Tibial nerve (tissue), 4 donors: Measurements from ENCODE around the gene CD300LB. TPM values are rescaled to one million over a fixed set of nuclear protein-coding genes. Genes with fewer than 3 reads are reported as not detected.
A peak's percentile ranks its signal among the peaks of the same experiment; 100 is the strongest.
"Not testable (repeated sequence)": the region's sequence is repeated elsewhere in the genome, so short reads cannot be mapped to it uniquely, and the experiment has no call there.

Experiments used
- DNase-seq, 2 donors: peaks; one replicate each; pipeline ENCODE4 v3.0.0-alpha.2; 2019; ENCODE audit warnings: low spot score in 2 of 2
- H3K27ac ChIP-seq, 4 donors: fragments of 200-600 bp; sonication (generic) in 3 of 4; one replicate each; pipeline ENCODE4 v1.5.1; 2017 to 2019; ENCODE audit warnings: mild to moderate bottlenecking in 1 of 4
- H3K27me3 ChIP-seq, 2 donors: fragments of 200-600 bp; sonication (generic) in 1 of 2; one replicate each; pipeline versions ENCODE4 v1.5.1 to v1.6.0; 2017 to 2019
- H3K36me3 ChIP-seq, 3 donors: fragments of 200-600 bp; sonication (generic); one replicate each; pipeline ENCODE4 v1.5.1; 2018 to 2019
- H3K4me1 ChIP-seq, 4 donors: fragments of 200-600 bp; sonication (generic) in 3 of 4; one replicate each; pipeline ENCODE4 v1.5.1; 2017 to 2019
- H3K4me3 ChIP-seq, 4 donors: fragments of 200-600 bp; sonication (generic) in 3 of 4; one replicate each; pipeline ENCODE4 v1.5.1; 2017 to 2019; ENCODE audit warnings: mild to moderate bottlenecking in 1 of 4, moderate library complexity in 1 of 4
- H3K9me3 ChIP-seq, 4 donors: fragments of 200-600 bp; sonication (generic) in 3 of 4; one replicate each; pipeline ENCODE4 v1.5.1; 2017 to 2019
- CTCF ChIP-seq, 5 experiments: fragments of 200-600 bp in 3 of 5; fragments of 450-650 bp in 2 of 5; sonication (generic) in 3 of 5; IDR thresholded peaks; one replicate each; pipeline ENCODE4 v1.5.1; 2016 to 2019; ENCODE audit warnings: antibody characterized with exemption in 5 of 5, mild to moderate bottlenecking in 3 of 5, moderate library complexity in 2 of 5
- EP300 ChIP-seq, 2 donors: sonication (generic); formaldehyde crosslinking; IDR thresholded peaks; one replicate each; pipeline ENCODE4 v1.6.1; 2017; ENCODE audit warnings: antibody characterized with exemption in 2 of 2, mild to moderate bottlenecking in 1 of 2
- POLR2A ChIP-seq, 2 donors: fragments of 450-650 bp; IDR thresholded peaks; one replicate each; pipeline ENCODE4 v1.6.1; 2017; ENCODE audit warnings: antibody characterized with exemption in 2 of 2, mild to moderate bottlenecking in 2 of 2, moderate library complexity in 2 of 2
- WGBS, 2 donors: methylation state at CpG; one replicate each; pipeline ENCODE4 v1.1.5; 2018; 5-methylcytosine and 5-hydroxymethylcytosine counted together
- total RNA-seq, 4 donors: library from RNA; depleted of rRNA; stranded (reverse); fragments of >200 nt; gene quantifications; one replicate each; pipeline ENCODE4 v1.1.0, GENCODE V29; 2016

CD300LB gene
- total RNA-seq, 4 donors from 2014 or later, result 0.21 to 0.44 TPM; not detected in 2

GRCh38 chr17:74522381-74523105 lies 8.7 kb downstream of the CD300LB start:
- no peaks in the 10 kb centered on the region for H3K27me3 ChIP-seq
- H3K36me3 ChIP-seq, result no peaks in the 10 kb centered on the region
- H3K4me1 ChIP-seq, result no peaks in the 10 kb centered on the region
- H3K4me3 ChIP-seq, result no peak overlapping the region
- peaks cover 0 to 27% (median 0%) of the 10 kb centered on the region in 4 donors for H3K9me3 ChIP-seq
- H3K27ac ChIP-seq, result peak overlapping the region in 1 of 4 donors; percentile 79
- no peak for DNase-seq
- WGBS, 2 donors, result 81 to 87% methylated on average over 9 to 10 of the region's 10 CpGs
- TF ChIP-seq CTCF (IDR thresholded peaks at IDR 0.05), result no peak
- no peak for TF ChIP-seq POLR2A (IDR thresholded peaks at IDR 0.05)
- no peak for TF ChIP-seq EP300 (IDR thresholded peaks at IDR 0.05)

GRCh38 chr17:74521701-74522201 lies 9.5 kb downstream of the CD300LB start:
- peak overlapping the region in 3 of 4 donors; percentile 50 to 79 (median 72) for H3K27ac ChIP-seq
- 80 to 89% methylated on average over 9 of the region's 9 CpGs for WGBS, 2 donors
- H3K4me1 ChIP-seq, result no peaks in the 10 kb centered on the region
- no peak for DNase-seq
- H3K27me3 ChIP-seq, result no peaks in the 10 kb centered on the region
- TF ChIP-seq EP300 (IDR thresholded peaks at IDR 0.05), result peak in 1 of 2 donors; percentile 44
- no peak for TF ChIP-seq POLR2A (IDR thresholded peaks at IDR 0.05)
- no peaks in the 10 kb centered on the region for H3K36me3 ChIP-seq
- H3K4me3 ChIP-seq, result peak overlapping the region in 1 of 4 donors; percentile 9
- peaks cover 0 to 27% (median 0%) of the 10 kb centered on the region in 4 donors for H3K9me3 ChIP-seq

GRCh38 chr17:74520790-74521480 lies 10.3 kb downstream of the CD300LB start:
- whole genome bisulfite sequencing, 2 donors, result 85 to 86% methylated on average over 21 of the region's 21 CpGs

GRCh38 chr17:74520016-74520434 lies 11.2 kb downstream of the CD300LB start:
- 66 to 83% methylated on average over 3 of the region's 3 CpGs for WGBS, 2 donors
- H3K9me3 ChIP-seq, result peaks cover 0 to 27% (median 0%) of the 10 kb centered on the region in 4 donors
- H3K27ac ChIP-seq, result peak overlapping the region in 2 of 4 donors; percentile 66 to 79
- TF ChIP-seq CTCF (IDR thresholded peaks at IDR 0.05) (no peak), POLR2A (IDR thresholded peaks at IDR 0.05) (no peak), EP300 (IDR thresholded peaks at IDR 0.05) (no peak)
- H3K36me3 ChIP-seq, result no peaks in the 10 kb centered on the region
- H3K4me3 ChIP-seq, result no peak overlapping the region
- H3K27me3 ChIP-seq, result no peaks in the 10 kb centered on the region
- no peak for DNase-seq
- H3K4me1 ChIP-seq, result no peaks in the 10 kb centered on the region

More at GRCh38 chr17:74520790-74521480, 10.3 kb downstream of the CD300LB start:
- H3K4me1 ChIP-seq, result no peaks in the 10 kb centered on the region
- peak overlapping the region in 3 of 4 donors; percentile 50 to 79 (median 72) for H3K27ac ChIP-seq
- peak; percentile 66 to 70 for TF ChIP-seq EP300 (IDR thresholded peaks at IDR 0.05)
- TF ChIP-seq POLR2A (IDR thresholded peaks at IDR 0.05), result no peak
- peaks cover 0 to 27% (median 0%) of the 10 kb centered on the region in 4 donors for H3K9me3 ChIP-seq
- H3K36me3 ChIP-seq, result no peaks in the 10 kb centered on the region
- peak overlapping the region in 1 of 4 donors; percentile 9 for H3K4me3 ChIP-seq
- DNase-seq, result peak in 1 of 2 donors; percentile 27
- no peaks in the 10 kb centered on the region for H3K27me3 ChIP-seq

GRCh38 chr17:74518413-74518981 lies 12.8 kb downstream of the CD300LB start:
- 73 to 77% methylated on average over 6 of the region's 6 CpGs for WGBS, 2 donors
- H3K4me1 ChIP-seq, H3K27ac ChIP-seq, H3K27me3 ChIP-seq, DNase-seq, H3K4me3 ChIP-seq, H3K36me3 ChIP-seq: not testable (repeated sequence)
- H3K9me3 ChIP-seq, result peaks cover 0 to 20% (median 0%) of the 10 kb centered on the region in 4 donors

- Histone ChIP-seq H3K4me1 (no peaks in the 10 kb centered on the region), H3K27ac (no peak overlapping the region), H3K4me3 (no peak overlapping the region), H3K9me3 (peaks cover 0 to 8% (median 0%) of the 10 kb centered on the region in 4 donors), H3K36me3 (no peaks in the 10 kb centered on the region), H3K27me3 (no peaks in the 10 kb centered on the region)
- DNase-seq, result no peak
- TF ChIP-seq POLR2A (IDR thresholded peaks at IDR 0.05), result no peak
- no peak for TF ChIP-seq EP300 (IDR thresholded peaks at IDR 0.05)
- no peak for TF ChIP-seq CTCF (IDR thresholded peaks at IDR 0.05)
- WGBS, 2 donors, result 78 to 82% methylated on average over 3 of the region's 3 CpGs
Measured at GRCh38 chr17:74516561-74517328, 14.5 kb downstream of the CD300LB start.
